Epidermal melanocyte (primary cell): ENCODE measurements around the gene PI4K2B.
"Not testable (repeated sequence)": the region's sequence is repeated elsewhere in the genome, so short reads cannot be mapped to it uniquely, and the experiment has no call there.

Experiments
- DNase-seq: peaks from one replicate; pipeline ENCODE4 v3.0.0; 2011; ENCODE audit warnings: low spot score; ENCODE audit not compliant: insufficient read length

The PI4K2B gene

GRCh38 chr4:25303578-25303977 lies 69.7 kb downstream of the PI4K2B start:
- no peak for DNase-seq

GRCh38 chr4:25306518-25307057 lies 72.8 kb downstream of the PI4K2B start:
- no peak for DNase-seq

GRCh38 chr4:25307596-25307995 lies 73.8 kb downstream of the PI4K2B start:
- no peak for DNase-seq

GRCh38 chr4:25308306-25308705 lies 74.5 kb downstream of the PI4K2B start:
- no peak for DNase-seq

- DNase-seq: no peak
Observed at GRCh38 chr4:25308761-25309160, 74.9 kb downstream of the PI4K2B start.

GRCh38 chr4:25310066-25310802 lies 76.4 kb downstream of the PI4K2B start:
- no peak for DNase-seq

GRCh38 chr4:25310803-25311166 lies 77.0 kb downstream of the PI4K2B start:
- DNase-seq: no peak

- peak; percentile 39 for DNase-seq
Observed at GRCh38 chr4:25312496-25313200, 78.8 kb downstream of the PI4K2B start, which contains the start of gene ZCCHC4. TSS of gene ZCCHC4 (plus strand) at chr4:25312774. CDS start at chr4:25312810, 36 bp downstream.

GRCh38 chr4:25313201-25313895 lies 79.5 kb downstream of the PI4K2B start:
- DNase-seq: no peak

- DNase-seq: no peak
Observed at GRCh38 chr4:25320336-25320735, 86.5 kb downstream of the PI4K2B start.

GRCh38 chr4:25320773-25321172 lies 86.9 kb downstream of the PI4K2B start:
- no peak for DNase-seq

GRCh38 chr4:25321703-25322102 lies 87.9 kb downstream of the PI4K2B start:
- no peak for DNase-seq

- not testable (repeated sequence) for DNase-seq
Observed at GRCh38 chr4:25328463-25328862, 94.6 kb downstream of the PI4K2B start.
